Measurements from ENCODE around the gene TP53I11.

Gene TP53I11

DNA sequence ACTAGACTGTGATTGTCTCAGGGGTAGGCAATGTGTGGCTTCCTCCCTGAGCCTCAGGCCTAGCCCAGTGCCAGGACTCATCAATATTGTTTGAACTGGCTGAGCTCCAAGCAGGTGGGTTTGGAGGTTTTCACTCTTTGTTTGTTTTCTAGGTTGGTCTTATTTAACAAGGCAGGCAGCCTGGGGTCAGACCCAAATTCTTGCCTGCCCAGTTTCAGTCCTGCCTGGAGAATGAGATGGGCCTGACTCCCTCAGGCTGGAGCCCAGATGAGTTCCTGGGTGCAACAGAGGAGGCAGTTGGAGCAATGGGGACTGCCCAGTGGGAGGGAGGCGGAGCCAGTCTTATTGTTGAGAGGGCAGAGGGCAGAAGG is 28.3 kb upstream of the TP53I11 start:
- H2AFZ ChIP-seq (ENCODE audit: low read length) = no peak overlapping the region
- H3K27ac ChIP-seq (ENCODE audit: low read depth, low read length, poor library complexity, severe bottlenecking) = no peak overlapping the region
- H3K36me3 ChIP-seq (ENCODE audit: insufficient read depth, low read length) = no peaks in the 10 kb centered on the region
- H3K9ac ChIP-seq (ENCODE audit: low read length) = no peak overlapping the region
- H3K27me3 ChIP-seq (ENCODE audit: insufficient read depth, low read length) = no peaks in the 10 kb centered on the region; the same call in 1 of the 2 replicates
- no peaks in the 10 kb centered on the region for H3K9me3 ChIP-seq (ENCODE audit: low read length)
- no peak overlapping the region for H3K4me2 ChIP-seq (ENCODE audit: low read length)
- no peaks in the 10 kb centered on the region for H3K79me2 ChIP-seq (ENCODE audit: insufficient read depth, low read length)
- no peaks in the 10 kb centered on the region for H3K4me1 ChIP-seq (ENCODE audit: insufficient read depth, low read length, severe bottlenecking)
- H3K4me3 ChIP-seq (ENCODE audit: low read depth, low read length, poor library complexity, severe bottlenecking) = no peak overlapping the region
- no peaks in the 10 kb centered on the region for H4K20me1 ChIP-seq (ENCODE audit: insufficient read depth, low read length)
- TF ChIP-seq, protein P1, sequence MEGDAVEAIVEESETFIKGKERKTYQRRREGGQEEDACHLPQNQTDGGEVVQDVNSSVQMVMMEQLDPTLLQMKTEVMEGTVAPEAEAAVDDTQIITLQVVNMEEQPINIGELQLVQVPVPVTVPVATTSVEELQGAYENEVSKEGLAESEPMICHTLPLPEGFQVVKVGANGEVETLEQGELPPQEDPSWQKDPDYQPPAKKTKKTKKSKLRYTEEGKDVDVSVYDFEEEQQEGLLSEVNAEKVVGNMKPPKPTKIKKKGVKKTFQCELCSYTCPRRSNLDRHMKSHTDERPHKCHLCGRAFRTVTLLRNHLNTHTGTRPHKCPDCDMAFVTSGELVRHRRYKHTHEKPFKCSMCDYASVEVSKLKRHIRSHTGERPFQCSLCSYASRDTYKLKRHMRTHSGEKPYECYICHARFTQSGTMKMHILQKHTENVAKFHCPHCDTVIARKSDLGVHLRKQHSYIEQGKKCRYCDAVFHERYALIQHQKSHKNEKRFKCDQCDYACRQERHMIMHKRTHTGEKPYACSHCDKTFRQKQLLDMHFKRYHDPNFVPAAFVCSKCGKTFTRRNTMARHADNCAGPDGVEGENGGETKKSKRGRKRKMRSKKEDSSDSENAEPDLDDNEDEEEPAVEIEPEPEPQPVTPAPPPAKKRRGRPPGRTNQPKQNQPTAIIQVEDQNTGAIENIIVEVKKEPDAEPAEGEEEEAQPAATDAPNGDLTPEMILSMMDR (IDR thresholded peaks at IDR 0.05; ENCODE audit: low read length) = no peak
- TF ChIP-seq EZH2 (IDR thresholded peaks at IDR 0.05; ENCODE audit: borderline replicate concordance, low read length) = no peak
- H3K9me2 ChIP-seq (ENCODE audit: low read depth, low read length) = no peaks in the 10 kb centered on the region
- no peaks in the 10 kb centered on the region for H3F3A ChIP-seq (ENCODE audit: insufficient read depth, low read length)

DNA sequence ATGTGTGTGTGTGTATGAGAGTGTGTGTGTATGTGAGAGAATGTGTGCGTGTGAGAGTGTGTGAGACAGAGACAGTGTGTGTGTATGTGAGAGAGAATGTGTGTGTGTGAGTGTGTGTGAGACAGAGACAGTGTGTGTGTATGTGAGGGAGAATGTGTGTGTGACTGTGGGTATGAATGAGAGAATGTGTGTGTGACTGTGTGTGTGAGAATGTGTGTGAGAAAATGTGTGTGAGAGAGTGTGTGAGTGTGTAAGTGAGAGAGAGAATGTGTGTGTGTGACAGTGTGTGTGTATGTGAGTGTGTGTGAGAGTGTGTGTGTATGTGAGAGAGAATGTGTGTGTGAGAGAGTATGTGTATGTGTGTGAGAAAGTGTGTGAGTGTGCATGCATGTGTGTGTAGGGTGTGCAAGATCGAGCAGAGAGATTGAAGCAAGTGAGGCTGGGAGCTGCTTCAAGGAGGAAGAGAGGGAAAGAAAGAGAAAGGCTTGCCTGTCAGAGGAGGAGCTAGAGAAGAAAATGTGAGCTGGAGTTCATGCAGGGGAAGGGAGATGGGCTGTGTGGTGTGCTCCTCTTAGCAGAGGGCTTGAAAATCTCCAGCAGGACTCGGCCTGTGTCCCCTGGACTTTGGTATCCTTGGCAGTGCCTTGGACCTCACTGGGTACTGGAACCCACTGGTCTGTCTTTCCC is 27.7 kb upstream of the TP53I11 start:
- no peaks in the 10 kb centered on the region; the same call in 1 of the 2 replicates for H3K27me3 ChIP-seq (ENCODE audit: insufficient read depth, low read length)
- H3F3A ChIP-seq (ENCODE audit: insufficient read depth, low read length) = no peaks in the 10 kb centered on the region
- no peak overlapping the region for H3K9ac ChIP-seq (ENCODE audit: low read length)
- no peak for TF ChIP-seq EZH2 (IDR thresholded peaks at IDR 0.05; ENCODE audit: borderline replicate concordance, low read length)
- TF ChIP-seq, protein P1 (IDR thresholded peaks at IDR 0.05; ENCODE audit: low read length) = no peak
- no peak overlapping the region for H3K4me2 ChIP-seq (ENCODE audit: low read length)
- no peak overlapping the region for H3K27ac ChIP-seq (ENCODE audit: low read depth, low read length, poor library complexity, severe bottlenecking)
- no peak overlapping the region for H3K4me3 ChIP-seq (ENCODE audit: low read depth, low read length, poor library complexity, severe bottlenecking)
- no peak overlapping the region for H2AFZ ChIP-seq (ENCODE audit: low read length)
- no peaks in the 10 kb centered on the region for H3K79me2 ChIP-seq (ENCODE audit: insufficient read depth, low read length)
- H3K9me2 ChIP-seq (ENCODE audit: low read depth, low read length) = no peaks in the 10 kb centered on the region
- H3K4me1 ChIP-seq (ENCODE audit: insufficient read depth, low read length, severe bottlenecking) = no peaks in the 10 kb centered on the region
- no peaks in the 10 kb centered on the region for H3K9me3 ChIP-seq (ENCODE audit: low read length)
- H3K36me3 ChIP-seq (ENCODE audit: insufficient read depth, low read length) = no peaks in the 10 kb centered on the region
- H4K20me1 ChIP-seq (ENCODE audit: insufficient read depth, low read length) = no peaks in the 10 kb centered on the region

DNA sequence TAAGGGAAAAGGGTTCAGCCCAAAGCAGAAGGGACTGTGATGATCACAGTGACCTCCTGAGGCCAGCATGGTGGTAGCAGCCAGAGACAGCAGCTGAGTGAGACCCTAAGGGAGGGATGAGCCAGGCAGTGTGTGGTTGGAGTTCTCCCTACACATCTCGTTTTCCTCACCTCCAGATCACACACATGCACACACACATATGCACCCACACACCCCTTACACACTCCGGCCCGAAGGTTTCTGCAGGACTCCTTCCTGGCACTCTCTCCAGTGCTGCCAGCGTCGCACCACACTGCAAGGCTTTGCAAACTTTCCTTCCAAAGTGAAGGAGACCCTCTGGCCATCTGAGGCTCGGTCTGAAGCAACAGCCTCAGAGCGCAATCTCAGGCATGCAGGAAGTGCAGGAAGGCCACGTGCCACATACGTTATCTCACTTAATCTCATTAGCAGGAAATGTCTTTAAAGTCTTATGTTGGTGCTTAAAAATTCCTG is 26.9 kb upstream of the TP53I11 start:
- Histone ChIP-seq H3K9me2 (ENCODE audit: low read depth, low read length) (no peaks in the 10 kb centered on the region), H3K4me2 (ENCODE audit: low read length) (no peak overlapping the region), H3K79me2 (ENCODE audit: insufficient read depth, low read length) (no peaks in the 10 kb centered on the region), H3K4me3 (ENCODE audit: low read depth, low read length, poor library complexity, severe bottlenecking) (no peak overlapping the region), H3K4me1 (ENCODE audit: insufficient read depth, low read length, severe bottlenecking) (no peaks in the 10 kb centered on the region), H3K9ac (ENCODE audit: low read length) (no peak overlapping the region), H3K27me3 (ENCODE audit: insufficient read depth, low read length) (no peaks in the 10 kb centered on the region; the same call in 1 of the 2 replicates), H3K27ac (ENCODE audit: low read depth, low read length, poor library complexity, severe bottlenecking) (no peak overlapping the region), H3K9me3 (ENCODE audit: low read length) (no peaks in the 10 kb centered on the region), H3K36me3 (ENCODE audit: insufficient read depth, low read length) (no peaks in the 10 kb centered on the region), H2AFZ (ENCODE audit: low read length) (no peak overlapping the region), H4K20me1 (ENCODE audit: insufficient read depth, low read length) (no peaks in the 10 kb centered on the region), H3F3A (ENCODE audit: insufficient read depth, low read length) (no peaks in the 10 kb centered on the region)
- TF ChIP-seq EZH2 (IDR thresholded peaks at IDR 0.05; ENCODE audit: borderline replicate concordance, low read length) = no peak
- TF ChIP-seq, protein P1 (IDR thresholded peaks at IDR 0.05; ENCODE audit: low read length) = no peak

All from OCI-LY1 (cell line).